SK-N-SH (cell line): Measurements from ENCODE around the gene PLXNA4. TPM values are rescaled to one million over a fixed set of nuclear protein-coding genes. Genes with fewer than 3 reads are reported as not detected.

ENCODE experiments used
- CTCF ChIA-PET: fragments of 300-600, 350-600 bp; formaldehyde crosslinking; extraction: SDS; loops from one replicate; lab custom pipeline; 2021; lab: Yijun Ruan, JAX
- POLR2A ChIA-PET: fragments of 350-600 bp; sonication (Branson Sonifier 250); formaldehyde crosslinking; extraction: SDS; loops from one replicate; lab custom pipeline; 2020; ENCODE audit warnings: antibody characterized with exemption, inconsistent platforms; lab: Yijun Ruan, JAX
- DNase-seq: peaks from one replicate; pipeline ENCODE4 v3.0.0; 2012
- H2AFZ ChIP-seq: fragments of 200-600 bp; sonication (generic); 2 replicates; pipeline ENCODE4 v1.8.1; 2016; ENCODE audit warnings: antibody characterized with exemption, mild to moderate bottlenecking, low read depth
- H3F3A ChIP-seq: fragments of 200-600 bp; sonication (generic); replicated peaks from 2 replicates; pipeline ENCODE3; 2016; ENCODE audit warnings: antibody characterized with exemption, mild to moderate bottlenecking; ENCODE audit not compliant: insufficient read depth
- H3K27ac ChIP-seq, 2 experiments: fragments of 200-500 bp in 1 of 2; fragments of 200-600 bp in 1 of 2; sonication (Bioruptor generic) in 1 of 2; sonication (generic), shearing (Covaris generic) in 1 of 2; 2 replicates each; pipeline versions ENCODE4 v1.5.1 to v1.6.1; 2014 to 2016; ENCODE audit warnings: low read depth in 2 of 2, inconsistent platforms in 1 of 2, low read length in 1 of 2, mild to moderate bottlenecking in 1 of 2, mixed read lengths in 1 of 2
- H3K27me3 ChIP-seq: fragments of 200-600 bp; sonication (generic), shearing (Covaris generic); 2 replicates; pipeline ENCODE4 v1.6.1; 2016; ENCODE audit warnings: mixed run types; ENCODE audit not compliant: insufficient read depth
- H3K36me3 ChIP-seq, 2 experiments: fragments of 200-500 bp in 1 of 2; fragments of 200-600 bp in 1 of 2; sonication (Bioruptor generic) in 1 of 2; sonication (generic) in 1 of 2; replicated peaks in 1 of 2; 2 replicates each; pipeline versions ENCODE3 to v1.5.1; 2014 to 2016; ENCODE audit warnings: low read length in 1 of 2, mild to moderate bottlenecking in 1 of 2; ENCODE audit not compliant: insufficient read depth in 2 of 2, control insufficient read depth in 1 of 2
- H3K4me1 ChIP-seq, 2 experiments: fragments of 200-500 bp in 1 of 2; fragments of 200-600 bp in 1 of 2; sonication (Bioruptor generic) in 1 of 2; sonication (generic), shearing (Covaris generic) in 1 of 2; 2 replicates each; pipeline versions ENCODE4 v1.5.1 to v1.6.1; 2014 to 2016; ENCODE audit warnings: low read depth in 1 of 2, low read length in 1 of 2, mixed run types in 1 of 2; ENCODE audit not compliant: insufficient read depth in 2 of 2, control insufficient read depth in 1 of 2
- H3K4me2 ChIP-seq: fragments of 200-600 bp; sonication (generic), shearing (Covaris generic); 2 replicates; pipeline ENCODE4 v1.6.1; 2017; ENCODE audit warnings: mixed run types
- H3K4me3 ChIP-seq, 2 experiments: fragments of 200-500 bp in 1 of 2; fragments of 200-600 bp in 1 of 2; sonication (Bioruptor generic) in 1 of 2; sonication (generic), shearing (Covaris generic) in 1 of 2; 2 replicates each; pipeline versions ENCODE4 v1.5.1 to v1.8.1; 2014 to 2016; ENCODE audit warnings: low read depth in 2 of 2, inconsistent platforms in 1 of 2, low read length in 1 of 2, mild to moderate bottlenecking in 1 of 2, mixed read lengths in 1 of 2, moderate library complexity in 1 of 2
- H3K79me2 ChIP-seq: fragments of 200-600 bp; sonication (generic); 2 replicates; pipeline ENCODE4 v1.8.1; 2017; ENCODE audit warnings: mild to moderate bottlenecking; ENCODE audit not compliant: insufficient read depth
- H3K9ac ChIP-seq: fragments of 200-600 bp; sonication (generic); 2 replicates; pipeline ENCODE4 v1.6.1; 2017; ENCODE audit warnings: mixed run types
- H3K9me2 ChIP-seq: fragments of 200-600 bp; sonication (generic); 2 replicates; pipeline ENCODE4 v1.6.1; 2017; ENCODE audit warnings: mixed run types
- H3K9me3 ChIP-seq: fragments of 200-600 bp; sonication (generic); 2 replicates; pipeline ENCODE4 v1.6.1; 2017; ENCODE audit warnings: mixed run types, mild to moderate bottlenecking, moderate library complexity
- H4K20me1 ChIP-seq: fragments of 200-600 bp; sonication (generic); 2 replicates; pipeline ENCODE4 v1.6.1; 2017; ENCODE audit warnings: mild to moderate bottlenecking, mixed run types; ENCODE audit not compliant: insufficient read depth
- CHD2 ChIP-seq: fragments of 150-350 bp; IDR thresholded peaks from 2 replicates; pipeline ENCODE4 v1.6.1; 2018; ENCODE audit warnings: low read length; ENCODE audit not compliant: partially characterized antibody
- CTCF ChIP-seq: fragments of 200-600 bp; sonication (generic); IDR thresholded peaks from 2 replicates; pipeline ENCODE4 v1.6.1; 2017; ENCODE audit warnings: antibody characterized with exemption, mild to moderate bottlenecking, moderate library complexity
- ELF1 ChIP-seq: IDR thresholded peaks from 2 replicates; pipeline ENCODE4 v1.4.0; 2012
- FOXJ3 ChIP-seq: sonication (generic); formaldehyde crosslinking; IDR thresholded peaks from 2 replicates; pipeline ENCODE4 v1.5.1; 2020; ENCODE audit warnings: mild to moderate bottlenecking, missing genetic modification reagents
- FOXM1 ChIP-seq: IDR thresholded peaks from 2 replicates; pipeline ENCODE4 v1.4.0; 2012; ENCODE audit warnings: low read depth, mild to moderate bottlenecking
- IRF3 ChIP-seq: fragments of 150-350 bp; IDR thresholded peaks from 2 replicates; pipeline ENCODE4 v1.6.1; 2016; ENCODE audit warnings: mild to moderate bottlenecking, low read depth, low read length
- JUND ChIP-seq: IDR thresholded peaks from 2 replicates; pipeline ENCODE4 v1.4.0; 2012
- MEF2A ChIP-seq: IDR thresholded peaks from 2 replicates; pipeline ENCODE4 v1.4.0; 2012; ENCODE audit warnings: low read depth, borderline replicate concordance
- NFIC ChIP-seq: IDR thresholded peaks from 2 replicates; pipeline ENCODE4 v1.4.0; 2012; ENCODE audit warnings: borderline replicate concordance
- RAD21 ChIP-seq: IDR thresholded peaks from 2 replicates; pipeline ENCODE4 v1.6.1; 2012; ENCODE audit warnings: mild to moderate bottlenecking, low read length
- RCOR1 ChIP-seq: fragments of 150-350 bp; IDR thresholded peaks from 2 replicates; pipeline ENCODE4 v1.6.1; 2017; ENCODE audit warnings: antibody characterized with exemption, low read length
- RXRA ChIP-seq: IDR thresholded peaks from 2 replicates; pipeline ENCODE4 v1.4.0; 2012; ENCODE audit warnings: low read depth, mild to moderate bottlenecking, borderline replicate concordance
- SIN3A ChIP-seq: IDR thresholded peaks from 2 replicates; pipeline ENCODE4 v1.6.1; 2012; ENCODE audit warnings: low read depth, mild to moderate bottlenecking, low read length, moderate library complexity, borderline replicate concordance
- TCF12 ChIP-seq: IDR thresholded peaks from 2 replicates; pipeline ENCODE4 v1.4.0; 2012
- USF1 ChIP-seq: IDR thresholded peaks from 2 replicates; pipeline ENCODE4 v1.4.0; 2012; ENCODE audit warnings: low read depth, borderline replicate concordance
- YY1 ChIP-seq: IDR thresholded peaks from 2 replicates; pipeline ENCODE4 v1.4.0; 2012; ENCODE audit warnings: low read depth, mild to moderate bottlenecking
- WGBS: methylation state at CpG from one replicate; pipeline ENCODE4 v1.1.6; 2017; ENCODE audit warnings: low lambda C conversion rate; 5-methylcytosine and 5-hydroxymethylcytosine counted together
- polyA plus RNA-seq, 3 experiments: library from polyadenylated mRNA; depleted of rRNA; stranded (reverse); fragments of >200 nt; gene quantifications; 2 replicates each; pipeline ENCODE4 v1.2.3, GENCODE V29; 2012
- TF ChIP-seq, protein P1 (sequence below): fragments of 150-350 bp; IDR thresholded peaks from 2 replicates; pipeline ENCODE4 v1.6.1; 2017; ENCODE audit warnings: antibody characterized with exemption, low read length, low read depth, borderline replicate concordance
- TF ChIP-seq, protein P2 (sequence below): IDR thresholded peaks from 2 replicates; pipeline ENCODE4 v1.4.0; 2012; ENCODE audit warnings: low read depth, borderline replicate concordance

The PLXNA4 gene
- polyA plus RNA-seq, 1 of the 3 experiments (the other 2 are of a cell fraction): 2.4 TPM

- Histone ChIP-seq H3K36me3 (no peaks in the 10 kb centered on the region), H3K9me2 (no peaks in the 10 kb centered on the region), H2AFZ (no peak overlapping the region), H4K20me1 (no peaks in the 10 kb centered on the region), H3F3A (peaks cover 14% of the 10 kb centered on the region), H3K4me2 (no peak overlapping the region), H3K27ac (peak overlapping the region in 1 of 2 experiments; percentile 29; a peak in 1 of 4 replicates), H3K9ac (no peak overlapping the region), H3K27me3 (no peaks in the 10 kb centered on the region), H3K79me2 (no peaks in the 10 kb centered on the region), H3K4me1 (peaks cover 14 to 16% of the 10 kb centered on the region in 2 experiments; a peak in 2 of 4 replicates), H3K9me3 (no peaks in the 10 kb centered on the region), H3K4me3 (no peak overlapping the region)
- TF ChIP-seq JUND (no peak), YY1 (no peak), CTCF (no peak), CHD2 (no peak), RAD21 (no peak), TCF12 (no peak), SIN3A (no peak), MEF2A (no peak), FOXJ3 (no peak), USF1 (no peak)
- TF ChIP-seq, protein P1, sequence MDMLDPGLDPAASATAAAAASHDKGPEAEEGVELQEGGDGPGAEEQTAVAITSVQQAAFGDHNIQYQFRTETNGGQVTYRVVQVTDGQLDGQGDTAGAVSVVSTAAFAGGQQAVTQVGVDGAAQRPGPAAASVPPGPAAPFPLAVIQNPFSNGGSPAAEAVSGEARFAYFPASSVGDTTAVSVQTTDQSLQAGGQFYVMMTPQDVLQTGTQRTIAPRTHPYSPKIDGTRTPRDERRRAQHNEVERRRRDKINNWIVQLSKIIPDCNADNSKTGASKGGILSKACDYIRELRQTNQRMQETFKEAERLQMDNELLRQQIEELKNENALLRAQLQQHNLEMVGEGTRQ: no peak
- TF ChIP-seq, protein P2, sequence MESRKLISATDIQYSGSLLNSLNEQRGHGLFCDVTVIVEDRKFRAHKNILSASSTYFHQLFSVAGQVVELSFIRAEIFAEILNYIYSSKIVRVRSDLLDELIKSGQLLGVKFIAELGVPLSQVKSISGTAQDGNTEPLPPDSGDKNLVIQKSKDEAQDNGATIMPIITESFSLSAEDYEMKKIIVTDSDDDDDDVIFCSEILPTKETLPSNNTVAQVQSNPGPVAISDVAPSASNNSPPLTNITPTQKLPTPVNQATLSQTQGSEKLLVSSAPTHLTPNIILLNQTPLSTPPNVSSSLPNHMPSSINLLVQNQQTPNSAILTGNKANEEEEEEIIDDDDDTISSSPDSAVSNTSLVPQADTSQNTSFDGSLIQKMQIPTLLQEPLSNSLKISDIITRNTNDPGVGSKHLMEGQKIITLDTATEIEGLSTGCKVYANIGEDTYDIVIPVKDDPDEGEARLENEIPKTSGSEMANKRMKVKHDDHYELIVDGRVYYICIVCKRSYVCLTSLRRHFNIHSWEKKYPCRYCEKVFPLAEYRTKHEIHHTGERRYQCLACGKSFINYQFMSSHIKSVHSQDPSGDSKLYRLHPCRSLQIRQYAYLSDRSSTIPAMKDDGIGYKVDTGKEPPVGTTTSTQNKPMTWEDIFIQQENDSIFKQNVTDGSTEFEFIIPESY: no peak
- DNase-seq: peak; percentile 49
- ChIA-PET CTCF (interaction anchor here (0.9 to 2.4 kb wide), 5 partner anchors 11 to 291 kb away, joined by 3 to 15 read pairs (median 3); no protein-coding TSS in a partner anchor), POLR2A (no interaction called here)
- 75% methylated on average over 5 of the region's 5 CpGs for WGBS
These were observed 286.2 kb downstream of the PLXNA4 start for GRCh38 chr7:132290021-132290420.

- POLR2A ChIA-PET: no interaction called here
- Histone ChIP-seq H3K4me1 (peaks cover under 1 to 13% of the 10 kb centered on the region in 2 experiments; a peak in 2 of 4 replicates), H3K9ac (no peak overlapping the region), H3K27ac (no peak overlapping the region), H3K79me2 (no peaks in the 10 kb centered on the region), H3K27me3 (no peaks in the 10 kb centered on the region), H3K9me3 (no peaks in the 10 kb centered on the region), H3F3A (no peaks in the 10 kb centered on the region), H3K4me3 (no peak overlapping the region), H2AFZ (no peak overlapping the region), H3K36me3 (no peaks in the 10 kb centered on the region), H4K20me1 (no peaks in the 10 kb centered on the region), H3K4me2 (no peak overlapping the region), H3K9me2 (no peaks in the 10 kb centered on the region)
- 52% methylated on average over 4 of the region's 5 CpGs for WGBS
- no peak for DNase-seq
- TF ChIP-seq RAD21 (no peak), RXRA (no peak), FOXM1 (no peak), RCOR1 (no peak), JUND (no peak), SIN3A (no peak), ELF1 (no peak), IRF3 (no peak), NFIC (no peak)
- CTCF ChIA-PET: interaction anchor here (0.7 to 1.8 kb wide), 6 partner anchors 14 to 598 kb away, joined by 3 to 5 read pairs (median 4); no protein-coding TSS in a partner anchor
These were observed 289.4 kb downstream of the PLXNA4 start for GRCh38 chr7:132286836-132287235.
